GM21737 (cell line): Measurements from ENCODE around the gene FAM149B1.

Source experiments
- ATAC-seq: cut with Tn5 transposase; IDR thresholded peaks from one replicate; pipeline ENCODE4 v1.9.1; 2021; ENCODE audit warnings: mild to moderate bottlenecking, moderate library complexity; ENCODE audit not compliant: unreplicated experiment

Gene FAM149B1

GRCh38 chr10:73172867-73173266, 4.9 kb downstream of the FAM149B1 start:
- ATAC-seq = no peak

GRCh38 chr10:73174148-73174925, 6.4 kb downstream of the FAM149B1 start:
- ATAC-seq = no peak

GRCh38 chr10:73182568-73182967, 14.6 kb downstream of the FAM149B1 start:
- ATAC-seq = no peak

- ATAC-seq = no peak
Measured at GRCh38 chr10:73183667-73184281, 15.9 kb downstream of the FAM149B1 start.

- no peak for ATAC-seq
Measured at GRCh38 chr10:73186266-73186665, 18.3 kb downstream of the FAM149B1 start.

GRCh38 chr10:73190188-73190587, 22.3 kb downstream of the FAM149B1 start:
- no peak for ATAC-seq

- no peak for ATAC-seq
Measured at GRCh38 chr10:73205081-73205480, 37.2 kb downstream of the FAM149B1 start.

GRCh38 chr10:73205890-73206289, 38.0 kb downstream of the FAM149B1 start:
- ATAC-seq = no peak

GRCh38 chr10:73206385-73206784, 38.5 kb downstream of the FAM149B1 start:
- no peak for ATAC-seq

GRCh38 chr10:73207883-73208282, 40.0 kb downstream of the FAM149B1 start:
- ATAC-seq = no peak

GRCh38 chr10:73209705-73210104, 41.8 kb downstream of the FAM149B1 start:
- ATAC-seq = no peak

GRCh38 chr10:73210395-73211105, 42.6 kb downstream of the FAM149B1 start:
- ATAC-seq = no peak

- no peak for ATAC-seq
Measured at GRCh38 chr10:73211106-73211811, 43.3 kb downstream of the FAM149B1 start.

- ATAC-seq = no peak
Measured at GRCh38 chr10:73215749-73216148, 47.8 kb downstream of the FAM149B1 start.

GRCh38 chr10:73217628-73218027, 49.7 kb downstream of the FAM149B1 start:
- no peak for ATAC-seq

GRCh38 chr10:73218431-73219191, 50.7 kb downstream of the FAM149B1 start:
- ATAC-seq = no peak

- no peak for ATAC-seq
Measured at GRCh38 chr10:73219384-73219783, 51.5 kb downstream of the FAM149B1 start.

- no peak for ATAC-seq
Measured at GRCh38 chr10:73220989-73221388, 53.1 kb downstream of the FAM149B1 start.

- ATAC-seq = no peak
Measured at GRCh38 chr10:73225518-73225917, 57.6 kb downstream of the FAM149B1 start.

- no peak for ATAC-seq
Measured at GRCh38 chr10:73226663-73227062, 58.7 kb downstream of the FAM149B1 start.

- ATAC-seq = no peak
Measured at GRCh38 chr10:73228247-73228646, 60.3 kb downstream of the FAM149B1 start.
